Smooth muscle cell (in vitro differentiated cells): ENCODE measurements around the gene SYT9. TPM values are rescaled to one million over a fixed set of nuclear protein-coding genes. Genes with fewer than 3 reads are reported as not detected.
A peak's percentile ranks its signal among the peaks of the same experiment; 100 is the strongest.

Source experiments
- DNase-seq: peaks from one replicate; lab custom pipeline; 2025; ENCODE audit not compliant: unreplicated experiment; lab: John Stamatoyannopoulos, UW
- H2AFZ ChIP-seq: fragments of 200-600 bp; sonication (generic); 2 replicates; pipeline ENCODE4 v1.6.0; 2016; ENCODE audit warnings: antibody characterized with exemption, low read depth, mild to moderate bottlenecking
- H3F3A ChIP-seq: fragments of 200-600 bp; sonication (generic); 2 replicates; pipeline ENCODE4 v1.6.0; 2017; ENCODE audit warnings: antibody characterized with exemption, low read depth
- H3K27ac ChIP-seq: fragments of 200-600 bp; sonication (generic); 2 replicates; pipeline ENCODE4 v1.5.1; 2016; ENCODE audit warnings: low read depth, mild to moderate bottlenecking
- H3K27me3 ChIP-seq: fragments of 200-600 bp; sonication (generic); 2 replicates; pipeline ENCODE4 v1.6.1; 2016; ENCODE audit warnings: low read depth, mild to moderate bottlenecking
- H3K36me3 ChIP-seq: fragments of 200-600 bp; sonication (generic); 2 replicates; pipeline ENCODE4 v1.5.1; 2016; ENCODE audit warnings: low read depth
- H3K4me1 ChIP-seq: fragments of 200-600 bp; sonication (generic); 2 replicates; pipeline ENCODE4 v1.5.1; 2016; ENCODE audit warnings: low read depth
- H3K4me2 ChIP-seq: fragments of 200-600 bp; sonication (generic); 2 replicates; pipeline ENCODE4 v1.6.0; 2016; ENCODE audit warnings: mild to moderate bottlenecking
- H3K4me3 ChIP-seq: fragments of 200-600 bp; sonication (generic); 2 replicates; pipeline ENCODE4 v1.5.1; 2016; ENCODE audit warnings: mild to moderate bottlenecking
- H3K79me2 ChIP-seq: fragments of 200-600 bp; sonication (generic); 2 replicates; pipeline ENCODE4 v1.6.0; 2016; ENCODE audit warnings: low read depth, mild to moderate bottlenecking
- H3K9ac ChIP-seq: fragments of 200-600 bp; sonication (generic); 2 replicates; pipeline ENCODE4 v1.6.0; 2016; ENCODE audit warnings: low read depth
- H3K9me3 ChIP-seq: fragments of 200-600 bp; sonication (generic); replicated peaks from 2 replicates; pipeline ENCODE4 v1.5.1; 2016; ENCODE audit warnings: low read depth
- H4K20me1 ChIP-seq: fragments of 200-600 bp; sonication (generic); 2 replicates; pipeline ENCODE4 v1.6.0; 2016; ENCODE audit warnings: low read depth
- CTCF ChIP-seq: fragments of 200-600 bp; sonication (generic); IDR thresholded peaks from 2 replicates; pipeline ENCODE4 v1.5.1; 2017; ENCODE audit warnings: borderline replicate concordance, mild to moderate bottlenecking, antibody characterized with exemption; ENCODE audit not compliant: insufficient read depth, poor library complexity, severe bottlenecking
- WGBS: methylation state at CpG from one replicate; pipeline ENCODE4 v1.1.7; 2016; ENCODE audit warnings: low lambda C conversion rate; 5-methylcytosine and 5-hydroxymethylcytosine counted together
- polyA plus RNA-seq: library from polyadenylated mRNA; unstranded; fragments of >200 nt; fragmentation: Nextera tagmentation; extraction: Ambion mirVana; gene quantifications from 2 replicates; pipeline ENCODE4 v1.2.1, GENCODE V29; 2016
- total RNA-seq: library from RNA; depleted of rRNA; stranded (reverse); fragments of >200 nt; gene quantifications from 2 replicates; pipeline ENCODE4 v1.2.3, GENCODE V29; 2014

The SYT9 gene
- total and polyA plus RNA-seq, 2 experiments from 2014 or later: 0.06 TPM; not detected in 1

- Histone ChIP-seq H3K4me1 (no peaks in the 10 kb centered on the region), H4K20me1 (no peaks in the 10 kb centered on the region), H3K4me3 (no peak overlapping the region), H3K4me2 (no peak overlapping the region), H3K27me3 (no peaks in the 10 kb centered on the region), H3K9ac (no peak overlapping the region), H2AFZ (no peak overlapping the region), H3F3A (no peaks in the 10 kb centered on the region), H3K36me3 (no peaks in the 10 kb centered on the region), H3K27ac (no peak overlapping the region), H3K9me3 (no peaks in the 10 kb centered on the region), H3K79me2 (no peaks in the 10 kb centered on the region)
- no peak for TF ChIP-seq CTCF
- WGBS: 87% methylated on average over 2 of the region's 2 CpGs
- no peak for DNase-seq
These were observed 176.5 kb downstream of the SYT9 start for GRCh38 chr11:7428196-7428595.

GRCh38 chr11:7430496-7430895 is 178.8 kb downstream of the SYT9 start:
- Histone ChIP-seq H3F3A (no peaks in the 10 kb centered on the region), H3K27ac (no peak overlapping the region), H3K9me3 (no peaks in the 10 kb centered on the region), H3K36me3 (no peaks in the 10 kb centered on the region), H3K4me2 (no peak overlapping the region), H3K4me3 (no peak overlapping the region), H2AFZ (no peak overlapping the region), H3K79me2 (no peaks in the 10 kb centered on the region), H3K9ac (no peak overlapping the region), H3K27me3 (no peaks in the 10 kb centered on the region), H3K4me1 (no peaks in the 10 kb centered on the region), H4K20me1 (no peaks in the 10 kb centered on the region)
- TF ChIP-seq CTCF: no peak
- WGBS: 98% methylated on average over 2 of the region's 2 CpGs
- no peak for DNase-seq

GRCh38 chr11:7435176-7435575 is 183.5 kb downstream of the SYT9 start:
- 65% methylated on average over 2 of the region's 2 CpGs for WGBS
- no peaks in the 10 kb centered on the region for H4K20me1 ChIP-seq
- H3K27ac ChIP-seq: no peak overlapping the region
- no peak overlapping the region for H3K4me2 ChIP-seq
- no peak for DNase-seq
- no peak overlapping the region for H2AFZ ChIP-seq
- H3K4me3 ChIP-seq: no peak overlapping the region
- H3K4me1 ChIP-seq: peaks cover 8% of the 10 kb centered on the region
- no peak overlapping the region for H3K9ac ChIP-seq
- no peaks in the 10 kb centered on the region for H3K36me3 ChIP-seq
- H3K79me2 ChIP-seq: no peaks in the 10 kb centered on the region
- H3K27me3 ChIP-seq: no peaks in the 10 kb centered on the region
- no peak for TF ChIP-seq CTCF
- no peaks in the 10 kb centered on the region for H3F3A ChIP-seq
- H3K9me3 ChIP-seq: no peaks in the 10 kb centered on the region

GRCh38 chr11:7436146-7436545 is 184.4 kb downstream of the SYT9 start:
- no peaks in the 10 kb centered on the region for H3K79me2 ChIP-seq
- DNase-seq: no peak
- TF ChIP-seq CTCF: no peak
- no peaks in the 10 kb centered on the region for H3F3A ChIP-seq
- no peaks in the 10 kb centered on the region for H3K27me3 ChIP-seq
- H3K9ac ChIP-seq: no peak overlapping the region
- peak overlapping the region; percentile 31 for H3K4me2 ChIP-seq
- H3K36me3 ChIP-seq: no peaks in the 10 kb centered on the region
- H3K4me1 ChIP-seq: peaks cover 8% of the 10 kb centered on the region
- H3K9me3 ChIP-seq: no peaks in the 10 kb centered on the region
- 24% methylated on average over 1 of the region's 1 CpG for WGBS
- no peak overlapping the region for H3K4me3 ChIP-seq
- H2AFZ ChIP-seq: no peak overlapping the region
- H3K27ac ChIP-seq: no peak overlapping the region
- no peaks in the 10 kb centered on the region for H4K20me1 ChIP-seq
